ENCODE results near the gene GDI2.
"Not testable (repeated sequence)": the region's sequence is repeated elsewhere in the genome, so short reads cannot be mapped to it uniquely, and the experiment has no call there.

GDI2 gene

DNA sequence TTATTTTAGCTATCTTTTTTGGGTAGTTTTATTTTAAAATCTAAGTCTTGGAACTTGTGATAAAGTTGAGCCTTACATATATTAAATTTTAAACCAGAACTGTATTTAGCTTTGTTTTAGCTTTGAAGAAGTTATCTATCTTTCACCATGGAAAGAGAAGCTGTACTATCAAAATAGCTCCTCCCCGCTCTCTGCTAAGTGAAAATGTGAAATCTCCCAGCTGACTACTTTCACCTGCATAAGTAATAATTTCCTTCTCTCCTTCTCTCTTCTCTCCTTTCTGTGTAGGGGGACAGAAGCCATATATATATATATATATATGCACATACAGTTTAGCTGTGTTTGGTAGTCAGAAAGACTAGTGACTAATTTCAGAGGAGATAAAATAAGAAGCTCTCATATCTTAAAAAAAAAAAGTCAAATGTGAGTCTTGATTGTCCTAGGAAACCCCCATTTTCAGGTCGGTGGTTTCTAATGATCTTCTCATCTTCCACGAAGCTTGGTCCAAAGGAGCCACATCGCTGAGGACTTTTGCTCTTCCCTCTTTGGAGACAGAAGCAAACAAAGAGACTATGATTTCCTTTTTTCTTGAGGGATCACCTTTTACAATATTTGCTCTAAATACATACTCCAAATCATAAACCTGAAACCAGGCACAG is 30.6 kb upstream of the GDI2 start:
- Histone ChIP-seq H3K9me2 (ENCODE audit: low read depth, low read length) (no peaks in the 10 kb centered on the region), H3K36me3 (ENCODE audit: insufficient read depth, low read length) (no peaks in the 10 kb centered on the region), H3K4me3 (ENCODE audit: low read depth, low read length, poor library complexity, severe bottlenecking) (peak overlapping the region; percentile 54), H3K27me3 (ENCODE audit: insufficient read depth, low read length) (no peaks in the 10 kb centered on the region), H3K27ac (ENCODE audit: low read depth, low read length, poor library complexity, severe bottlenecking) (peak overlapping the region; percentile 97), H3K4me1 (ENCODE audit: insufficient read depth, low read length, severe bottlenecking) (peaks cover 74% of the 10 kb centered on the region), H3K79me2 (ENCODE audit: insufficient read depth, low read length) (no peaks in the 10 kb centered on the region), H4K20me1 (ENCODE audit: insufficient read depth, low read length) (no peaks in the 10 kb centered on the region), H2AFZ (ENCODE audit: low read length) (no peak overlapping the region), H3K9ac (ENCODE audit: low read length) (peak overlapping the region; percentile 55; the same call in 1 of the 2 replicates), H3K9me3 (ENCODE audit: low read length) (no peaks in the 10 kb centered on the region), H3K4me2 (ENCODE audit: low read length) (peak overlapping the region; percentile 74), H3F3A (ENCODE audit: insufficient read depth, low read length) (peaks cover 19% of the 10 kb centered on the region; the same call in 1 of the 2 replicates)
- TF ChIP-seq EZH2 (IDR thresholded peaks at IDR 0.05; ENCODE audit: borderline replicate concordance, low read length) (no peak), CTCF (IDR thresholded peaks at IDR 0.05; ENCODE audit: low read length) (no peak)

DNA sequence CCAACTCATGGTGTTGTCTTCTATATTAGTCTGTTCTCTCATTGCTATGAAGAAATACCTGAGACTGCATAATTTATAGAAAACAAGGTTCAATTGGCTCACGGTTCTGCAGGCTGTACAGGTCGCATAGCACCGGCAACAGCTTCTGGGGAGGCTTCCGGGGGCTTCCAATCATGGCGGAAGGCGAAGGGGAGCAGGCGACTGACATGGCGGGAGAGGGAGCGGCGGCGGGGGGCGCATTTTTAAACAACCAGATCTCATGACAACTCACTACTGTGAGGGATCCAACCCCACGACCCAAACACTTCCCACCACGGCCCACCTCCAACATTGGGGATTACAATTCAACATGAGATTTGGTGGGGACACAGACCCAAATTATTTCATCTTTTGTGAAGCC is 28.7 kb upstream of the GDI2 start:
- no peaks in the 10 kb centered on the region for H3K36me3 ChIP-seq (ENCODE audit: insufficient read depth, low read length)
- H3K79me2 ChIP-seq (ENCODE audit: insufficient read depth, low read length): no peaks in the 10 kb centered on the region
- H3K4me1 ChIP-seq (ENCODE audit: insufficient read depth, low read length, severe bottlenecking): peaks cover 70% of the 10 kb centered on the region
- TF ChIP-seq EZH2 (IDR thresholded peaks at IDR 0.05; ENCODE audit: borderline replicate concordance, low read length) (no peak), CTCF (IDR thresholded peaks at IDR 0.05; ENCODE audit: low read length) (no peak)
- H3F3A ChIP-seq (ENCODE audit: insufficient read depth, low read length): peaks cover 19% of the 10 kb centered on the region; the same call in 1 of the 2 replicates
- H3K9ac ChIP-seq (ENCODE audit: low read length): no peak overlapping the region
- H3K27ac ChIP-seq (ENCODE audit: low read depth, low read length, poor library complexity, severe bottlenecking): peak overlapping the region; percentile 98
- H3K27me3 ChIP-seq (ENCODE audit: insufficient read depth, low read length): no peaks in the 10 kb centered on the region
- no peaks in the 10 kb centered on the region for H3K9me2 ChIP-seq (ENCODE audit: low read depth, low read length)
- peak overlapping the region; percentile 19; the same call in 1 of the 2 replicates for H3K4me2 ChIP-seq (ENCODE audit: low read length)
- H3K9me3 ChIP-seq (ENCODE audit: low read length): no peaks in the 10 kb centered on the region
- H4K20me1 ChIP-seq (ENCODE audit: insufficient read depth, low read length): no peaks in the 10 kb centered on the region
- no peak overlapping the region for H3K4me3 ChIP-seq (ENCODE audit: low read depth, low read length, poor library complexity, severe bottlenecking)
- H2AFZ ChIP-seq (ENCODE audit: low read length): no peak overlapping the region; the same call in 1 of the 2 replicates

DNA sequence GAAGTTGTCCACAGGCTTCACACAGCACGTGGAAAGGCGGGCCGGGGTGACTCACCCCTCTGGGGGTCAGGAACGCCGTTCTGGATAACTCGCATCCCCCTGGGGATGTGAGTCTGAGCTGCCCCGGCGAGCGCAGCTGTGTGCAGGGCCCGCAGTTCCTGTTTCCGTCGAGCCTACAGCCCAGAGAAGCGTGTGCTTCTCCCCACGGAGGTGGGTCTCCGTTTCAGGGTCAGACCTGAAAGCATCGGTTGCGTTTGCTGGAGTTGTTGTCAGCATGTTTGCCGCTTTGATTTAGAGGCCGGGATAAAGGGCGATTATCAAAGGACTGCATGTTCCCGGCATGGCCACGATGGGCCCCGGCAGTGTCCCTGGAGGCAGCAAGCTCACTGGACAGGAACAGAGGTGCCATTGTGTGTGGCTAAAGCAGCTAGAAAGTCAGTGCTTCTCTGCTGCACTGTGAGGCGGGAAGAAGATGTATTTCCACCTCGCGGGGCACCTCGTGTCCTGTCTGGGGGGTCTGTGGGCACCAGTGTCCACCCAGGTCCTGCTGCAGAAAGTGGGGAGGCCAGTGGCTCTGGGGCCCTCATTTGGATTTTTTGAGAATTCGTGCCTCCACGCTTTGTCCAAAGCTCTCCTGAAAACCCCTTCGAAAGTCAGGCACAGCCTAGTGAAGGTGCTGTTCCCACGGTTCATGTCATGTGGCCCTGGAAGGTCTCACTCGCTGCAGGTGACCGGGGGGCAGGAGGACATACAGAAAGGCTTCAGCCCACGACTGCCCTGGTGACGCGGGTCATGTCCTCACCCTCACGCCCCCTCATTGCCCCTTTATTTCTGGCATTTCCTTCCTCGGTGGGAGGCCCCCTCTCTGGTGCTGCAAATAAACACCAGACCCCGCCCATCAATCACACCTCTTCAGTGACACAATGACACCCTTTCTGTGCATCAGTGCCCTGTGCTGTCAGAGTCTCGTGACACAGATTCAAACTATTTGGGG is 27.4 kb upstream of the GDI2 start:
- Histone ChIP-seq H3F3A (ENCODE audit: insufficient read depth, low read length) (peaks cover 19% of the 10 kb centered on the region; the same call in 1 of the 2 replicates), H3K9me3 (ENCODE audit: low read length) (no peaks in the 10 kb centered on the region), H3K4me2 (ENCODE audit: low read length) (peak overlapping the region; percentile 65), H3K27me3 (ENCODE audit: insufficient read depth, low read length) (no peaks in the 10 kb centered on the region), H3K36me3 (ENCODE audit: insufficient read depth, low read length) (no peaks in the 10 kb centered on the region), H4K20me1 (ENCODE audit: insufficient read depth, low read length) (no peaks in the 10 kb centered on the region), H3K9me2 (ENCODE audit: low read depth, low read length) (no peaks in the 10 kb centered on the region), H3K4me1 (ENCODE audit: insufficient read depth, low read length, severe bottlenecking) (peaks cover 56% of the 10 kb centered on the region), H2AFZ (ENCODE audit: low read length) (no peak overlapping the region), H3K79me2 (ENCODE audit: insufficient read depth, low read length) (no peaks in the 10 kb centered on the region), H3K27ac (ENCODE audit: low read depth, low read length, poor library complexity, severe bottlenecking) (peak overlapping the region; percentile 98), H3K4me3 (ENCODE audit: low read depth, low read length, poor library complexity, severe bottlenecking) (peak overlapping the region; percentile 53), H3K9ac (ENCODE audit: low read length) (peak overlapping the region; percentile 72)
- no peak for TF ChIP-seq EZH2 (IDR thresholded peaks at IDR 0.05; ENCODE audit: borderline replicate concordance, low read length)
- no peak for TF ChIP-seq CTCF (IDR thresholded peaks at IDR 0.05; ENCODE audit: low read length)

DNA sequence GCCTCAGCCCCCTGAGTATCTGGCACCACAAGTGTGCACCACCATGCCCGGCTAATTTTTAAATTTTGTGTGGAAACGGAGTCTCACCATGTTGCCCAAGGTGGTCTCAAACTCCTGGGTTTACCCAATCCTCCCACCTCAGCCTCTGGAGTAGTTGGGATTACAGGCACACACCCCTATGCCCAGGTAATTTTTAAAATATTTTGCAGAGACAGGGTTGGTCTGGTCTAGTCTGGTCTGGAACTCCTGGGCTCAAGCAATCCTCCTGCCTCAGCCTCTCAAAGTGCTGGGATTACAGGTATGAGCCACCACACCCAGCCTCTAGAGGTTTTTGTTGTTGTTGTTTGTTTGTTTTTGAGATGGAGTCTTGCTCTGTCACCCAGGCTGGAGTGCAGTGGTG is 22.9 kb upstream of the GDI2 start:
- H2AFZ ChIP-seq (ENCODE audit: low read length); H3K9me3 ChIP-seq (ENCODE audit: low read length); H3K4me3 ChIP-seq (ENCODE audit: low read depth, low read length, poor library complexity, severe bottlenecking); H3K27me3 ChIP-seq (ENCODE audit: insufficient read depth, low read length); H3K36me3 ChIP-seq (ENCODE audit: insufficient read depth, low read length); H3K79me2 ChIP-seq (ENCODE audit: insufficient read depth, low read length); H4K20me1 ChIP-seq (ENCODE audit: insufficient read depth, low read length); H3K4me2 ChIP-seq (ENCODE audit: low read length); H3K9ac ChIP-seq (ENCODE audit: low read length); H3F3A ChIP-seq (ENCODE audit: insufficient read depth, low read length); H3K9me2 ChIP-seq (ENCODE audit: low read depth, low read length); H3K27ac ChIP-seq (ENCODE audit: low read depth, low read length, poor library complexity, severe bottlenecking): not testable (repeated sequence)
- peaks cover 18% of the 10 kb centered on the region for H3K4me1 ChIP-seq (ENCODE audit: insufficient read depth, low read length, severe bottlenecking)
